GM10847 (cell line): ENCODE results near the gene FBXO28.

Experiments used
- POLR2A ChIP-seq: IDR thresholded peaks from 2 replicates; pipeline ENCODE4 v1.6.1; 2011; ENCODE audit not compliant: insufficient read length; ENCODE audit errors: extremely low read depth

The FBXO28 gene

GRCh38 chr1:224168859-224169380 lies 55.0 kb downstream of the FBXO28 start:
- no peak for TF ChIP-seq POLR2A

DNA sequence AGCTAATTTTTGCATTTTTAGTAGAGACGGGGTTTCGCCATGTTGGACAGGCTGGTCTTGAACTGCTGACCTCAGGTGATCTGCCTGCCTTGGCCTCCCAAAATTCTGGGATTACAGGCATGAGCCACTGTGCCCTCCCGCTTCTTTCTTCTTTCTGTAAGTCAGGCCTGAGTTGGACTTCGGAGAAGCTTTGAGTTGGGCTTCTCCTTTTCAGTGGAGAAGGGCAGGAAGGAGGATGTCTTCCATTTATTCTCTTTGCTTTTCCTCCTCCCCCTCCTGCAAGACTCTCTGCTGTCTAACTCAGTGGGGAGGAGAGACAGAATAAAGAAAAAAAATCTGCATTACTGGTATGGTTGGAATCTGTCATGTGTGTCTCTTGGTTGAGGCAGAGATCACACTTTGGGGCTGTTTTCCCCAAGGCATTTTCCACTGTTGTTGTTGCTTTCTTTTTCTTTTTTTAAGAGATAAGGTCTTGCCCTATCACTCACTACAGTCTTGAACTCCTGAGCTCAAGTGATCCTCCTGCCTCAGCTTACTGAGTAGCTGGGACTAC lies 55.9 kb downstream of the FBXO28 start:
- TF ChIP-seq POLR2A = no peak

DNA sequence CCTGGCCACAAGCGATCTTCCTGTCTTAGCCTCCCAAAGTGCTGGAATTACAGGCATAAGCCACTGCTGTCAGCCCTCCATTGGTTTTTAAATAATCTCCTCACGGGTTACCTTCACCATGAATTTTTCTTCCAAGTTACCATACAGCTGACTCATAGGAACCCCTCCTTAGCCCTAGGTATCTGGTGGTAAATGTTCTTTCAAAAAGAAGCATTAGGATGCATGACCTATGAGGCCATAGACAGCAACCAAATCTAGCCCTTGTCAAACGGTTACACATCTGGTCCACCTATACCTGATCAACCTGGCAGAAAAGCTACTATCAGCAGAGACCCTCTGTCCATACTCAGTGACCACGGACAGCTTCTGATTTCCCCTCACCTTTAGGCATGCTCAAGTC lies 56.4 kb downstream of the FBXO28 start:
- TF ChIP-seq POLR2A = no peak

GRCh38 chr1:224170748-224171478 lies 57.0 kb downstream of the FBXO28 start:
- no peak for TF ChIP-seq POLR2A

GRCh38 chr1:224172229-224172628 lies 58.3 kb downstream of the FBXO28 start:
- TF ChIP-seq POLR2A = no peak

DNA sequence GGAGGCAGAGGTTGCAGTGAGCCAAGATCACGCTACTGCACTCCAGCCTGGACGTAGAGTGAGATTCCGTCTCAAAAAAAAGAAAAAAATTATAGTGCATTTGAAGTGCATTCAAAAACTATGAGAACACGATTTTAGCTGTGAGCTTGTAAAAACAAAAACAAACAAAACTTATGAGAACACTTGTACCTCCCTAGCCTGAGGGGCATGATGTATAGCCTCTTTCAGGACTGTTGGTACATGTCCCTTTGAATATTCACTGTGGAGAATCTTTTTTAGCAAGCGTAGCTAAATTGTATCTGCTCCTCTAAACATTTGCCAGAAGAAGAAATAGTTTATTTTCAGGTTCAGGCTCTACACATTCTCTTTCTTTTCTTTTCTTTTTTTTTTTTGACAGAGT lies 59.6 kb downstream of the FBXO28 start:
- no peak for TF ChIP-seq POLR2A

DNA sequence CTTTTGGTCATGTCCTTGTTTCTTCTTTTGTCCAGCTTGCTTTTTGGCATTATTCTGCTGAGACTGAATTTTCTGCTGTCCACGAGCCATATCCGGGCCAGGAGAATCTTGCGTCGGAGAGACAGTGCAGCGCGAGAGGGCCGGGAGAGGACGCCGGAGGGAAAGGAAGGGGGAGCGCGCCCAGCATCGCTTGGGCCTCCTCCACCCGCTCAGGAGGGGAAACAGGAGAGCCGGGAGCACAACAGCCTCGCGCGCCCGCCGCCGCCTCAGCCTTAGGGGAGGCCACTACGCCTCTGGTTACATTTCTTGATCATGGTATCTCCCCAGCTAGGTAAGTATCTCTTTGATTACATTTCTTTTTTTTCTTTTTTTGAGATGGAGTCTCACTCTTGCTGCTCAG lies 61.7 kb downstream of the FBXO28 start:
- no peak for TF ChIP-seq POLR2A

DNA sequence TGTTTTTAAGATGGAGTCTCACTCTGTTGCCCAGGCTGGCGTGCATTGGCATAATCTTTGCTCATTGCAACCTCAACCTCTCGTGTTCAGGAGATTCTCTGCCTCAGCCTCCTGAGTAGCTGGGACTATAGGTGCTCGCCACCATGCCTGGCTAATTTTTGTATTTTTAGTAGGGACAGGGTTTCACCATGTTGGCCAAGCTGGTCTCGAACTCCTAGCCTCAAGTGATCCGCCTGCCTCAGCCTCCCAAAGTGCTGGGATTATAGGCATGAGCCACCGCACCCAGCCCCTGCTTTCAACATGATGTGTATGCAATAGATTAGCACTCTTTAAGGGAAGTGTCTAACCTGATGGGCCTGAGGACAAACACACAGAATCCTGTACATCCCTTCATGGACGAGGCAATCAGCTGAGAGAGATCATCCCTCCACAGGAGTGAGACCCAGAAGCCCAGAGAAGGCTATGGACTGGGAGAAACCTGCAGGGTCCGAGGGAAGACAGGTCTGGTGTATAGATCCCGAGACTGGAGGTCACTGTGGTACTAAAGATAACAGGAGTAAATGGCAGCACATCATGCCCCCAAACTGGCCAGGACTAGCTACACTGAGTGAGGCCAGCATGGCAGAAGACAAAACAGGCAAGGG lies 63.6 kb downstream of the FBXO28 start:
- no peak for TF ChIP-seq POLR2A

- no peak for TF ChIP-seq POLR2A
Observed at GRCh38 chr1:224178894-224179293, 65.0 kb downstream of the FBXO28 start.

DNA sequence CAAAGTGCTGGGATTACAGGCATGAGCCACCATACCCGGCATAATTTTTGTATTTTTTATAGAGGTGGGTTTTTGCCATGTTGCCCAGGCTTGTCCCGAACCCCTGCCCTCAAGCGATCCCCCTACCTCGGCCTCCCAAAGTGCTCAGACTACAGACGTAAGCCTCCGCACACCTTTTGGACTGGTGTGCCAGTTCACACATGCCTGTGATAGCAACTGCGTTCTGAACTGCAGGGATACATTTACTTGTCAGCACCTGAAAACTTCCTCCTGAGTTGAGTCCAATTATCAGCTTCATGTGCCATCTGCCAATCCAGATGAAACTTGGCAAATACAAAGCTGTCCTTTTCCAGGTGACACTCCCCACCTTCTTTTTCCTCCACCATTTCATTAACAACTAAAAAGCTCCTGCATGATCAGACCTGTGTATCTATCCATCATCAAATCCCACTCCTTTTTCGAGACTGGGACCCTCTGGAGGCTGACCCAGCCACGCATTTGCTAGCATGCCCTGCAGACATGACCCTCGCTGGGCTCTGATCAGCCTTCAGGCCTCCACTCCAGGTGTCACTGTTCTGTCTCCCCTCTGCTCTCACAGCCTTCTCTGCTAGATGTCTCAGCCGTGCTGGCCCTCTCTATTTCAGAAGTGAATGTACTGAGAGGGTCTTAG lies 67.0 kb downstream of the FBXO28 start:
- TF ChIP-seq POLR2A = no peak

DNA sequence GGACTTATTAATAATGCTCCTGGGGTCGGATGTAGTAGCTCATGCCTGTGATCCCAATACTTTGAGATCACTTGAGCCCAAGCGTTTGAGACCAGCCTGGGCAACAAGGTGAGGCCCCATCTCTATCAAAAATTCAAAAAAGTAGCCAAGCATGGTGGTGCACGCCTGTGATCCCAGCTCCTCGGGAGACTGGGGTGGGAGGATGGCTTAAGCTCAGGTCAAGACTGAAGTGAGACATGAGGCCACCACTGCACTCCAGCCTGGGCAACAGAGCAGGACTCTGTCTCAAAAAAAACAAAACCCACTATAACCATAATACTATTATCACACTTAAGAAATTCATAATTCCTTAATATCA lies 67.5 kb downstream of the FBXO28 start:
- TF ChIP-seq POLR2A = no peak

DNA sequence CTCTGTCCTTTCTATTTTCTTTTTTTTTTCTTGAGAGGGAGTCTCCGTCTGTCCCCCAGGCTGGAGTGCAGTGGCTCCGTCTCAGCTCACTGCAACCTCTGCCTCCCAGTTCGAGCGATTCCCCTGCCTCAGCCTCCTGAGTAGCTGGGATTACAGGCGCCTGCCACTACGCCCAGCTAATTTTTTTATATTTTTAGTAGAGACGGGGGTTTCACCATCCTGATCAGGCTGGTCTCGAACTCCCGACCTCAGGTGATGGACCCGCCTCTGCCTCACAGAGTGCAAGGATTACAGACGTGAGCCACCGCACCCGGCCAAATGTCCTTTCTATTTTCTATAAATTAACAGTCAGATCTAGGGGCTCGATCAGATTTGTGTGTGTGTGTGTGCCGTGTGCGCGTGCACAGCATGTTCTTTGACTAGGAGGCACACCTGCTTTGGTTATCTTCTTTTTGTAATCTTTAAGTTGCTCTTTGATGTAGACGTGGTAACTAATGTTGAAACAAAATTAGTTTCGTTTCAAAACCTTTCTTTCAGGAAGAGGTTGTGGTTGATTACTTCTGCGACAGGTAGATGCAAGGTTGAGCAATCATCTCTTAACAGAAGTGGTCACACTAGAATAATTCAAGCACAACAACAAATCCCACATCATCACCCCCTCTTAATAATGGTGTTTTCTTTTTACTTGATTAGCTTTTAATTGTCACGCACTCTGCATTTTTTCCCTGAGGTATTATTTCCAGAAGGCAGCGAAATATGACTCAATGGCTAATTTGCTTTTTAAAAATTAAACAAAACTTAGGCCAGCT lies 68.3 kb downstream of the FBXO28 start:
- no peak for TF ChIP-seq POLR2A

- peak; percentile 72 for TF ChIP-seq POLR2A
Observed at GRCh38 chr1:224182866-224183590, 69.1 kb downstream of the FBXO28 start, which contains the start of gene DEGS1. Gene DEGS1, plus strand, starts transcription at chr1:224183240. Its CDS starts 97 bp downstream, at chr1:224183337.

GRCh38 chr1:224183591-224184312 lies 69.8 kb downstream of the FBXO28 start:
- no peak for TF ChIP-seq POLR2A
